ENCODE measurements around the gene RAP1GDS1. TPM values are rescaled to one million over a fixed set of nuclear protein-coding genes. Genes with fewer than 3 reads are reported as not detected.

Gene RAP1GDS1
- total and polyA plus RNA-seq, 4 donors: 11.2 to 19.4 (median 16.0) TPM

- Histone ChIP-seq H3K27me3 (ENCODE audit: control insufficient read depth in 4 of 4, insufficient read depth in 4 of 4, low read length in 3 of 4) (no peaks in the 10 kb centered on the region), H3K36me3 (ENCODE audit: control insufficient read depth in 4 of 4, insufficient read depth in 3 of 4, low read depth in 1 of 4, low read length in 3 of 4) (peaks cover 0 to 11% (median 6%) of the 10 kb centered on the region in 4 donors), H3K9ac (ENCODE audit: low read depth in 1 of 2, low read length in 2 of 2) (no peak overlapping the region), H3K4me3 (ENCODE audit: low read depth in 1 of 3, low read length in 3 of 3) (no peak overlapping the region), H3K9me3 (ENCODE audit: control insufficient read depth in 4 of 4, low read length in 3 of 4) (no peaks in the 10 kb centered on the region), H3K4me1 (ENCODE audit: control insufficient read depth in 4 of 4, insufficient read depth in 4 of 4, low read length in 3 of 4) (no peaks in the 10 kb centered on the region), H3K27ac (ENCODE audit: low read depth in 1 of 2, low read length in 2 of 2) (no peak overlapping the region)
- TF ChIP-seq RAD21 (IDR thresholded peaks at IDR 0.05): no peak
- TF ChIP-seq, protein P1, sequence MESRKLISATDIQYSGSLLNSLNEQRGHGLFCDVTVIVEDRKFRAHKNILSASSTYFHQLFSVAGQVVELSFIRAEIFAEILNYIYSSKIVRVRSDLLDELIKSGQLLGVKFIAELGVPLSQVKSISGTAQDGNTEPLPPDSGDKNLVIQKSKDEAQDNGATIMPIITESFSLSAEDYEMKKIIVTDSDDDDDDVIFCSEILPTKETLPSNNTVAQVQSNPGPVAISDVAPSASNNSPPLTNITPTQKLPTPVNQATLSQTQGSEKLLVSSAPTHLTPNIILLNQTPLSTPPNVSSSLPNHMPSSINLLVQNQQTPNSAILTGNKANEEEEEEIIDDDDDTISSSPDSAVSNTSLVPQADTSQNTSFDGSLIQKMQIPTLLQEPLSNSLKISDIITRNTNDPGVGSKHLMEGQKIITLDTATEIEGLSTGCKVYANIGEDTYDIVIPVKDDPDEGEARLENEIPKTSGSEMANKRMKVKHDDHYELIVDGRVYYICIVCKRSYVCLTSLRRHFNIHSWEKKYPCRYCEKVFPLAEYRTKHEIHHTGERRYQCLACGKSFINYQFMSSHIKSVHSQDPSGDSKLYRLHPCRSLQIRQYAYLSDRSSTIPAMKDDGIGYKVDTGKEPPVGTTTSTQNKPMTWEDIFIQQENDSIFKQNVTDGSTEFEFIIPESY (IDR thresholded peaks at IDR 0.05): no peak
- TF ChIP-seq NR2F2 (IDR thresholded peaks at IDR 0.05): no peak
- no peak for TF ChIP-seq REST (IDR thresholded peaks at IDR 0.05)
- TF ChIP-seq, protein P2, sequence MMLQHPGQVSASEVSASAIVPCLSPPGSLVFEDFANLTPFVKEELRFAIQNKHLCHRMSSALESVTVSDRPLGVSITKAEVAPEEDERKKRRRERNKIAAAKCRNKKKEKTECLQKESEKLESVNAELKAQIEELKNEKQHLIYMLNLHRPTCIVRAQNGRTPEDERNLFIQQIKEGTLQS (IDR thresholded peaks at IDR 0.05): no peak
- TF ChIP-seq HNF4A (conservative IDR thresholded peaks at IDR 0.05): no peak
- TF ChIP-seq FOXA2 (IDR thresholded peaks at IDR 0.05): no peak
- TF ChIP-seq FOXA1 (IDR thresholded peaks at IDR 0.05): no peak
- no peak for TF ChIP-seq JUND (IDR thresholded peaks at IDR 0.05)
- TF ChIP-seq GABPA (IDR thresholded peaks at IDR 0.05 in 1 of 2, conservative IDR thresholded peaks at IDR 0.05 in 1 of 2): no peak
- TF ChIP-seq CTCF (IDR thresholded peaks at IDR 0.05; ENCODE audit: low read depth, low read length, missing input control): no peak
- TF ChIP-seq EGR1 (IDR thresholded peaks at IDR 0.05; ENCODE audit: low read depth in 2 of 2): no peak
- TF ChIP-seq HNF4G (IDR thresholded peaks at IDR 0.05): no peak
- TF ChIP-seq TAF1 (conservative IDR thresholded peaks at IDR 0.05): no peak
- no peak for TF ChIP-seq YY1 (IDR thresholded peaks at IDR 0.05)
- no peak for TF ChIP-seq SP1 (IDR thresholded peaks at IDR 0.05)
- no peak for DNase-seq (ENCODE audit: low spot score)
- 98% methylated on average over 1 of the region's 1 CpG for WGBS
Observed at GRCh38 chr4:98433691-98434090, 172.5 kb downstream of the RAP1GDS1 start.

DNA sequence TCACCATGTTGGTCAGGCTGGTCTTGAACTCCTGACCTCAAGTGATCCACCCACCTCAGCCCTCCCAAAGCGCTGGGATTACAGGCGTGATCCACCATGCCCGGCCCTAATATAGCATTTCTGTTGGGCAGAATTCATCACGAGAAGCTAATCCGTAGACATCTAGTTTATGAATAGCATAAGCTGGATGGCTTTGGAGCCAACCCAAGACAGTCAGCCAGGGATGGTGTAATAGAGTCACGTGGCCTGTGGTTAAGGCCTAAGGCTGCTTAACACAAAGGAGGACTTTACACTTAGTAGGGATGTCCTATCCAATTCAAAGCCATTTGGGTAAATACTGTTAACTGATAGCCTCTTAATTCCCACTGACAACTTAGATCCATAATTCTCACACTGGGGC lies 173.6 kb downstream of the RAP1GDS1 start:
- Histone ChIP-seq H3K9ac (ENCODE audit: low read depth in 1 of 2, low read length in 2 of 2) (no peak overlapping the region), H3K27ac (ENCODE audit: low read depth in 1 of 2, low read length in 2 of 2) (no peak overlapping the region), H3K4me1 (ENCODE audit: control insufficient read depth in 4 of 4, insufficient read depth in 4 of 4, low read length in 3 of 4) (no peaks in the 10 kb centered on the region), H3K36me3 (ENCODE audit: control insufficient read depth in 4 of 4, insufficient read depth in 3 of 4, low read depth in 1 of 4, low read length in 3 of 4) (peaks cover 0 to 11% (median 6%) of the 10 kb centered on the region in 4 donors), H3K4me3 (ENCODE audit: low read depth in 1 of 3, low read length in 3 of 3) (no peak overlapping the region), H3K27me3 (ENCODE audit: control insufficient read depth in 4 of 4, insufficient read depth in 4 of 4, low read length in 3 of 4) (no peaks in the 10 kb centered on the region), H3K9me3 (ENCODE audit: control insufficient read depth in 4 of 4, low read length in 3 of 4) (no peaks in the 10 kb centered on the region)
- DNase-seq (ENCODE audit: low spot score): no peak
- WGBS: 95% methylated on average over 6 of the region's 6 CpGs
- no peak for TF ChIP-seq FOXA1 (IDR thresholded peaks at IDR 0.05)
- TF ChIP-seq GABPA (IDR thresholded peaks at IDR 0.05 in 1 of 2, conservative IDR thresholded peaks at IDR 0.05 in 1 of 2): no peak
- TF ChIP-seq SP1 (IDR thresholded peaks at IDR 0.05): no peak
- no peak for TF ChIP-seq REST (IDR thresholded peaks at IDR 0.05)
- no peak for TF ChIP-seq HNF4A (conservative IDR thresholded peaks at IDR 0.05)
- no peak for TF ChIP-seq EGR1 (IDR thresholded peaks at IDR 0.05; ENCODE audit: low read depth in 2 of 2)
- TF ChIP-seq CTCF (IDR thresholded peaks at IDR 0.05; ENCODE audit: low read depth, low read length, missing input control): no peak
- TF ChIP-seq, protein P1 (IDR thresholded peaks at IDR 0.05): no peak
